A172 (cell line): ENCODE measurements around the gene YWHAE. TPM values are rescaled to one million over a fixed set of nuclear protein-coding genes. Genes with fewer than 3 reads are reported as not detected.
"Not testable (repeated sequence)": the region's sequence is repeated elsewhere in the genome, so short reads cannot be mapped to it uniquely, and the experiment has no call there.

ENCODE experiments used
- DNase-seq: peaks from one replicate; pipeline ENCODE4 v3.0.0-alpha.2; 2015; ENCODE audit warnings: low spot score
- total RNA-seq: library from RNA; depleted of rRNA; stranded (reverse); fragments of >200 nt; shearing (Covaris generic); gene quantifications from 2 replicates; pipeline ENCODE4 v1.2.3, GENCODE V29; 2014

The YWHAE gene
- total RNA-seq, 1 experiment from 2014 or later: 705 TPM

DNA sequence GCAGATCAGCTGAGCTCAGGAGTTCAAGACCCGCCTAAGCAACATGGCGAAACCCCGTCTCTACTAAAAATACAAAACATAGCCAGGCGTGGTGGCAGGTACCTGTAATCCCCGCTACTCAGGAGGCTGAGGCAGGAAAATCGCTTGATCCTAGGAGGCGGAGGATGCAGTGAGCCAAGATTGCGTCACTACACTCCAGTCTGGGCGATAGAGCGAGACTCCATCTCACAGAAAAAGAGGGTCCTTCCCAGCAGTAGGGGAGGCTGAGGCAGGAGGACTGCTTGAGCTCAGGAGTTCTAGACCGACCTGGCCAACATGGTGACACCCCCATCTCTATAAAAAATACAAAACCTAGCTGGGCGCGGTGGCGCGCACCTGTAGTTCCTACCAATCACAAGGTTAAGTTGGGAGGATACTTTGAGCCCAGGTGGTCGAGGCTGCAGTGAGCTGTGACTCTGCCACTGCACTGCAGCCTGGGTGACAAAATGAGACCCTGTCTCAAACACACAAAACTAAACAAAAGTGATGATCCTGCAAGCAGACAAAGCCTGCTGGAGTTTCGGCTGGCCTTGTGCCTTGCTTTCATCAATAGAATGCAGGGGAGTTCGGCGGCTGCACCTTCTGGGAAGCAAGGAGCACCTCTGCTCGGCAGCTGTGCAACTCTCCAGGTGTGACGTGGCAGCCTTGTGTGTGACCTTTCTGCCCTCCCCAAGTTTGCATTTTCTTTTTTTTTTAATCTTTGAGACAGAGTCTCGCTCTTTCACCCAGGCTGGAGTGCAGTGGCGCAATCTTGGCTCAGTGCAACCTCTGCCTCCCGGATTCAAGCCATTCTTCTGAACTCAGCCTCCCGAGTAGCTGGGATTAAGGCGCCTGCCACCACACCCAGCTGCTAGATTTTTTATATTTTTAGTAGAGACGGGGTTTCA, 12.4 kb upstream of the YWHAE start:
- DNase-seq: no peak

DNA sequence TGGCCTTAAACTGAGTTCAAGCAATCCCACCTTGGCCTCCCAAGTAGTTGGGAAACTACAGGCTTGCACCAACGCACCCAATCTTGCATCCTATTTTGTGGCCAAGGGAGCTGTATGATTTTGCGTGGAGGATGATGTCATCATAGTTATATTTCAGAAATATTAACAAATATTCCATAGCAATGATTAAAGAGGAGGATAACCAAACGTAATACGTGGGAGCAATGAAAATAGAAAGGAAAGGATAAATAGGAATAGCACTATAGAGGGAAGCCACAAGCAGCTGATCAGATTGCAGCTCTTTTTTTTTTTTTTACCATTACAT, 2.2 kb upstream of the YWHAE start:
- DNase-seq: no peak

GRCh38 chr17:1398931-1399678, 917 bp downstream of the YWHAE start:
- DNase-seq: peak; percentile 40

GRCh38 chr17:1398028-1398427, 2.0 kb downstream of the YWHAE start:
- no peak for DNase-seq

DNA sequence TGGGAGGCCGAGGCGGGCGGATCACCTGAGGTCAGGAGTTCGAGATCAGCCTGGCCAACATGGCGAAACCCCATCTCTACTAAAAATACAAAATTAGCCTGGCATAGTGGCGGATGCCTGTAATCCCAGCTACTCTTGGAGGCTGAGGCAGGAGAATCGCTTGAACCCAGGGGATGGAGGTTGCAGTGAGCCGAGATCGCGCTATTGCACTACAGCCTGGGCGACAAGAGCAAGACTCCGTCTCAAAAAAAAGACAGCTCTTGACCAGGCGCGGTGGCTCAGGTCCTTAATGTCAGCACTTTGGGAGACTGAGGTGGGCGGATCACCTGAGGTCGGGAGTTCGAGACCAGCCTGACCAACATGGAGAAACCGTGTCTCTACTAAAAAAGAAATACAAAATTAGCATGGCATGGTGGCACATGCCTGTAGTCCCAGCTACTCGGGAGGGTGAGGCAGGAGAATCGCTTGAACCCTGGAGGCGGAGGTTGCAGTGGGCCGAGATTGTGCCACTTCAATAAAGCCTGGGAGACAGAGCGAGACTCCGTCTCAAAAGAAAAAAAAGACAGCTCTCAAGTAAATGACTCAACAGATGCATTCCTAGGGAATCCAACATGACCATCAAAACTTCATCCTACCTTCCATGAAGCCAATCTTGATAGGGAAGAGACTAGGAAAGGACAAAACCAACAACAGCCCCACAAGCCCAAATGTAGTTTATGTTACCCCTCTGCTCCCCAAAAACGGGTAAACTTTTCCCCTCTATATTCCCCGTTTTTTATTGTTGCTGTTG, 4.0 kb downstream of the YWHAE start:
- DNase-seq: not testable (repeated sequence)

- no peak for DNase-seq
Observed at GRCh38 chr17:1391577-1391976, 8.4 kb downstream of the YWHAE start.

DNA sequence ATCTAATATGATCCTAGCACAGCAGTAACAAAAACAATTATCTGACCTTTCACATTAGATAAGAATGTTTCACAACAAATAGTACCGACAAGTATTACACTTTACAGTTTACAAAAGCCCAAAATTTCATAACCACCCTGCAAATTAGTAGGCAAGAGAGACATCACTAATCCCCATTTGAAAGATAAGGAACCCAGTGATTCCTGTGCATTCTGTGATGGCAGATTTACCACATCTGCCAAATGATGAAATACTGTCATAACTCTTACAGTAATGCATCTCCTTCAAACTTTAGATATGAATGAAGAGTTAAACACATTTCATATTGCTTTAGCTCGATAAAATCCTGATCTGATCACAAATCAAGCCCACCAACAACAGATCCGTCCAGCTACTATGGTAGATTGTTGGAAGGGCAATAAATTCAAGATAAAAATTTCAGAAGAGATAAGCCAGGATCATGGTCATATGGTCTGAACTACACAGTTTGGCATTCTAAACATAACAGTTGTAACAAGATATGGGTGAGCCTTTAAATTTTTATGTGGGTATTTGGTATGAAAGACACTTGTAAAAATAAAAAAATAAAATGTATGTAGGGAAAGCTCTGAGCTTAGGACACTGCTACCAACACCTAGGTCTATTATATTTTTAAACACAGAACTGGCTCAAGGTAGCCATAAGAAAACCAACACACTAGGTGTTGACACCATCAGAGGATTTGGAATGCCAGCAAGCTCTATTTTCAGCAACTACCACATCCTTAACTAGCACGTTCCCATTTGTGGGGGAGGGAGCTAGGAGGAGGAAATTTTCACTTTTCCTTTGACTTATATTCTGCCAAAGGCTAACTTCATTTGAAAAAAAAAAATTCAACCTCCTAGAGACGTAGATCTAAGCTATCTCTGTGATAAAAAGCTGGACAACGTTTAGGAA, 9.3 kb downstream of the YWHAE start:
- DNase-seq: peak; percentile 28

GRCh38 chr17:1387490-1388227, 12.4 kb downstream of the YWHAE start:
- not testable (repeated sequence) for DNase-seq

GRCh38 chr17:1386675-1387190, 13.3 kb downstream of the YWHAE start:
- not testable (repeated sequence) for DNase-seq

DNA sequence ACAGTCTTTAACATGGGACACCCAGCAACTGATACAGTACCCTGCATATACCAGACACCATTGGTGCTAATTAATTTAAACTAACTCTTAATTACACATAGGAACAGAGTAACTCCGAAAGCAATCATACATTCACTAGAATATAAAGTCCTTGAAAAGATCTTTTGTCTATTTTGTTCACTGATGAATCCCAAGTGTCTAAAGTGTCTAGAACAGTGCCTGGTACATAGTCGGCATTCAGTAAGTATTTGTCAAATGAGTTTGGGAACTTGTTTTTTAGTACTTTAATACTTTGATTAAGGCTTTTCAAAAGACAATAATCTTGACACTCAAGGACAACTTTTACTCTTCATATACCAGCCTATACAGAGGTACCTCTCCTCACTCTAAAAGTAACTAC, 13.8 kb downstream of the YWHAE start:
- no peak for DNase-seq

GRCh38 chr17:1385861-1386260, 14.2 kb downstream of the YWHAE start:
- no peak for DNase-seq

DNA sequence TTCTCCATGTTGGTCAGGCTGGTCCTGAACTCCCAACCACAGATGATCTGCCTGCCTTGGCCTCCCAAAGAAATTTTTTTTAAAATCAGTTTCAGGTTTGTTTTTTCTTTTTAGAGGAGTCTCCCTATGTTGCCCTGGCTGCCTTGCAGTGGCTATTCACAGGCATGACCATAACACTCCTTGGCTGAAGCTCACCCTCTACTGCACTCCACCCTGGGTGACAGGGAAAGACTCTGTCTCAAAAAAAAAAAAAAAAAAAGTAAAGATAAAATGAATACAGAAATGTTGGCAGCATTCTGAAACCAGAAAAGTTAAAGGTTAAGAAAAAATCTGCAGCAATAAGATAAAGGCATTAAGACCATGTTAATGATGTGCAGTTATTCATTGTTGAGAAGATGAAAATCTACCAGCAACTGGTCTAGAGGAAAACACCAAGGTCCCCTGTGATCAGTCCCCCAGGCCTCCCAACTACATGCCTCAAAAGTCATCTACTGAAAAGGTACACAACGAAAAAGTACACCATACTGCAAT, 15.1 kb downstream of the YWHAE start:
- DNase-seq: no peak

DNA sequence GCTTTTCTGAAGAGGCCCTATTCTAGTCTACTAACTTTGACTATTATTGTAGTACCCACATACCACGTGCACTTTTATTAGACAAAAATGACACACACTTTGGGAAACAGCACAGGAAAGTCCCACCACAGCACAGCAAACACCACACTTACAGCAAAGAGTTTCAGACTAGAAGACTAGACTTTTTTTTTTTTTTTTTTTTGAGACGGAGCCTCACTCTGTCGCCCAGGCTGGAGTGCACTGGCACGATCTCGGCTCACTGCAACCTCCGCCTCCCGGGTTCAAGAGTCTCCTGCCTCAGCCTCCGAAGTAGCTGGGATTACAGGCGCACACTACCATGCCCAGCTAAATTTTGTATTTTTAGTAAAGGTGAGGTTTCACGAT, 20.1 kb downstream of the YWHAE start:
- no peak for DNase-seq

DNA sequence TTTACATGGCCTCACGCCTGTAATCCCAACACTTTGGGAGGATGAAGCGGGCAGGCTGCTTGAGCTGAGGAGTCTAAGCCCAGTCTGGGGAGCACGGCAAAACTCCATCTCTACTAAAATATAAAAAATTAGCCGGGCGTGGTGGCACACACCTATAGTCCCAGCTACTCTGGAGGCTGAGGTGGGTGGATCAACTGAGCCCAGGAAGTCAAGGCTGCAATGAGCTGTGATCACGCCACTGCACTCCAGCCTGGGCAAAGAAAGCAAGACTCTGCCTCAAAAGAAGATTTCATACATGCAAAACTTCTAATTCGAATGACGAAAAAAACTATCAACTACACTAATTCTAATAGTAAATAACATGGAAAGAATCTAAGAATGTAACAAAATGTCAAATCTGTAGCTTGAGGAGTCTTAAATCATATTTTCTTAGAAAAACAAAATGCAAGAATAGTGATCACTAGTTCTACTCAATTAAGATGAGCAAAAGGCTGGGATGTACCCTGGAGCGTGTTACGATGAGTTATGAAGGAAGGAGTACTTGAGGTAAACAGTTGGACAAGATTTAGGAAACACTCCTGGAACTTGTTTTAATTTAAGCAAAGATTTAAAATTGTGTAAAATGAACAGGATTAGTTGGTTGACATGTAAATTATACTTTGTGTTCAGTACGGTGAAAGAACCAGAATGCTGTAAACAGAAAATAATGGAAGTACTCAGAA, 20.7 kb downstream of the YWHAE start:
- DNase-seq: no peak

DNA sequence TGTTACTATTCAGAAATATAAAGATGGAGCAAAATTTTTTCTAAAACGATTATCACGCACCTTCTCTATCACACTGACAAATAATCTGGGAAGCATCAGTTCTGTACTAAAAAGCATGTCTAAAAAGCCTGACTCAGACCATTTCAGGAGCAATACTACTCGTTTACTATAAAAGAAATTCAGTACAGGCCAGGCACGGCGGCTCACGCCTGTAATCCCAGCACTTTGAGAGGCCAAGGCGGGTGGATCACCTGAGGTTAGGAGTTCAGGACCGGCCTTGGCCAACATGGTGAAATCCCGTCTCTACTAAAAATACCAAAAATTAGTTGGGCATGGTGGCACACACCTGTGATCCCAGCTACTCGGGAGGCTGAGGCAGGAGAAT, 21.6 kb downstream of the YWHAE start:
- DNase-seq: not testable (repeated sequence)

DNA sequence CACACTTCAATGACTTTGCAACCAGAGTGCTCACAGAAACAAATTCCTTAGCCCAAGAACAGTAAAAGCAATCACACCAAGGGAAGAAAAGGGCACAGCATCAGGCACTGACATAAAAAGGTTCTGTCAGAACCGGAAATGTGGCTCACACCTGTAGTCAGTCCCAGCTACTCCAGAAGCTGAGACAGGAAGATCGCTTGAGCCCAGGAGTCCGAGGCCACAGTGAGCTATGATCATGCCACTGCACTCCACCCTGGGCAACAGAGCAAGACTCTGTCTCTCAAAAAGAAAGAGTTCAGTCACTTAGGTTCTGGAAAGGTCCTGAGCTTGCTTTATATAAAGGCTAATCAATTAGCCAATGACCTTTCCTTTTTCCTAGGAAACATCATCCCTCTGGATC, 22.7 kb downstream of the YWHAE start:
- no peak for DNase-seq

GRCh38 chr17:1376061-1376460, 24.0 kb downstream of the YWHAE start:
- no peak for DNase-seq

- DNase-seq: no peak
Observed at GRCh38 chr17:1375615-1376014, 24.4 kb downstream of the YWHAE start.

DNA sequence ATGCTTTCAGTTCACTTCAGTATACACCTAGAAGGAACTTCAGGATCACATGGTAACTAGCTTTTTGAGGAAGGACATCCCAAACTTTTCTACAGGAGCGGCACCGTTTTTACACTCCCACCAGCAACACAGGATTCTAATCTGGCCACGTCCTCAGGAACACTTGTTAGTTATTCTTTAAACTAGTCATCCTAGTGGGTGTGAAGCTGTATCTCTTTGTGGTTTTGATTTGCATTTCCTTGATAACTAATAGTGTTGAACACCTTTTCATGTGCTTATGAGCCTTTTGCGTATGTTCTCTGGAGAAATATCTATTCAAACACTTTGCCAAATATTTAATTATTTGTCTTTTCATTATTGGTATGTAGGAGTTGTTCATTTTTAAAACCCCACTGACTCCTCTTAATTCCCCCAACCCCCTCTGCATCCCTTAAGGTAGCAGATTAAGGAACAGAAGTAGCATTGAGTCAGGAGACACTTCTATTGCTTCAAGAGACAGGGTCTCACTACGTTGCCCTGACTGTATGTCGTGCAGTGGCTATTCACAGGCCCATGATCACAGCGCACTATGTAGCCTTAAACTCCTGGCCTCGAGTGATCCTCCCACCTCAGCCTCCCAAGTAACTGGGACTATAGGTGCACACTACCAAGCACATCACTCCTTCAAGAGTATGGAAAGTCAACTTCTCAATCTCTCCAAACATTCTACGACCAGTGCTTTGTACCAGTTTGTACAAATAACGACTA, 25.4 kb downstream of the YWHAE start:
- DNase-seq: no peak
